Mesothelial cell of epicardium (in vitro differentiated cells): ENCODE measurements around the gene GET3. TPM values are rescaled to one million over a fixed set of nuclear protein-coding genes. Genes with fewer than 3 reads are reported as not detected.

Experiments
- DNase-seq, 2 experiments: peaks; one replicate each; pipeline ENCODE4 v3.0.0; 2021; ENCODE audit warnings: low spot score in 2 of 2; ENCODE audit not compliant: unreplicated experiment in 2 of 2
- H3K27ac Mint-ChIP-seq: 2 replicates; pipeline ENCODE4 v1.8.0; 2021; ENCODE audit warnings: mixed read lengths
- H3K27me3 Mint-ChIP-seq: 2 replicates; pipeline ENCODE4 v1.8.0; 2021; ENCODE audit warnings: low read depth, mixed read lengths
- H3K36me3 Mint-ChIP-seq: 2 replicates; pipeline ENCODE4 v1.8.0; 2021; ENCODE audit warnings: mixed read lengths
- H3K4me1 Mint-ChIP-seq: 2 replicates; pipeline ENCODE4 v1.8.0; 2021; ENCODE audit warnings: mixed read lengths
- H3K4me3 Mint-ChIP-seq: 2 replicates; pipeline ENCODE4 v1.8.0; 2021; ENCODE audit warnings: mild to moderate bottlenecking, moderate library complexity, mixed read lengths
- H3K9me3 Mint-ChIP-seq: 2 replicates; pipeline ENCODE4 v1.8.0; 2021; ENCODE audit warnings: mixed read lengths
- total RNA-seq: library from RNA; stranded (reverse); gene quantifications from 3 replicates; pipeline ENCODE4 v1.2.1, GENCODE V29; 2021
- TF ChIP-seq, protein P1 (sequence below): fragments of 200-600 bp; sonication (generic); IDR thresholded peaks from one replicate; pipeline ENCODE4 v1.5.0; 2021; ENCODE audit warnings: antibody characterized with exemption; ENCODE audit not compliant: unreplicated experiment

Gene GET3
- total RNA-seq, 1 donor from 2014 or later = 46.9 TPM

- DNase-seq = no peak
- Mint-ChIP-seq H3K27ac (peak overlapping the region; percentile 95), H3K4me1 (peaks cover 30% of the 10 kb centered on the region), H3K36me3 (peaks cover 15% of the 10 kb centered on the region), H3K9me3 (no peaks in the 10 kb centered on the region), H3K27me3 (no peaks in the 10 kb centered on the region), H3K4me3 (peak overlapping the region; percentile 89)
- TF ChIP-seq, protein P1, sequence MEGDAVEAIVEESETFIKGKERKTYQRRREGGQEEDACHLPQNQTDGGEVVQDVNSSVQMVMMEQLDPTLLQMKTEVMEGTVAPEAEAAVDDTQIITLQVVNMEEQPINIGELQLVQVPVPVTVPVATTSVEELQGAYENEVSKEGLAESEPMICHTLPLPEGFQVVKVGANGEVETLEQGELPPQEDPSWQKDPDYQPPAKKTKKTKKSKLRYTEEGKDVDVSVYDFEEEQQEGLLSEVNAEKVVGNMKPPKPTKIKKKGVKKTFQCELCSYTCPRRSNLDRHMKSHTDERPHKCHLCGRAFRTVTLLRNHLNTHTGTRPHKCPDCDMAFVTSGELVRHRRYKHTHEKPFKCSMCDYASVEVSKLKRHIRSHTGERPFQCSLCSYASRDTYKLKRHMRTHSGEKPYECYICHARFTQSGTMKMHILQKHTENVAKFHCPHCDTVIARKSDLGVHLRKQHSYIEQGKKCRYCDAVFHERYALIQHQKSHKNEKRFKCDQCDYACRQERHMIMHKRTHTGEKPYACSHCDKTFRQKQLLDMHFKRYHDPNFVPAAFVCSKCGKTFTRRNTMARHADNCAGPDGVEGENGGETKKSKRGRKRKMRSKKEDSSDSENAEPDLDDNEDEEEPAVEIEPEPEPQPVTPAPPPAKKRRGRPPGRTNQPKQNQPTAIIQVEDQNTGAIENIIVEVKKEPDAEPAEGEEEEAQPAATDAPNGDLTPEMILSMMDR = no peak
These were observed 3.7 kb upstream of the GET3 start for GRCh38 chr19:12733369-12734214.

GRCh38 chr19:12737835-12738351 lies 596 bp downstream of the GET3 start:
- H3K27ac Mint-ChIP-seq = peak overlapping the region; percentile 99
- peaks cover 24% of the 10 kb centered on the region for H3K4me1 Mint-ChIP-seq
- no peaks in the 10 kb centered on the region for H3K9me3 Mint-ChIP-seq
- H3K4me3 Mint-ChIP-seq = peak overlapping the region; percentile 99
- TF ChIP-seq, protein P1 = no peak
- peaks cover 14% of the 10 kb centered on the region for H3K36me3 Mint-ChIP-seq
- DNase-seq = no peak
- H3K27me3 Mint-ChIP-seq = no peaks in the 10 kb centered on the region

GRCh38 chr19:12745166-12745897 lies 8.0 kb downstream of the GET3 start:
- Mint-ChIP-seq H3K4me3 (no peak overlapping the region), H3K9me3 (peaks cover 6% of the 10 kb centered on the region), H3K36me3 (peaks cover 35% of the 10 kb centered on the region), H3K27me3 (peaks cover 18% of the 10 kb centered on the region), H3K27ac (no peak overlapping the region), H3K4me1 (no peaks in the 10 kb centered on the region)
- TF ChIP-seq, protein P1 = no peak
- DNase-seq = no peak

GRCh38 chr19:12748489-12748888 lies 11.2 kb downstream of the GET3 start:
- H3K27ac Mint-ChIP-seq = no peak overlapping the region
- H3K4me1 Mint-ChIP-seq = no peaks in the 10 kb centered on the region
- DNase-seq = no peak
- TF ChIP-seq, protein P1 = no peak
- H3K36me3 Mint-ChIP-seq = peaks cover 27% of the 10 kb centered on the region
- H3K9me3 Mint-ChIP-seq = peaks cover 6% of the 10 kb centered on the region
- H3K4me3 Mint-ChIP-seq = no peak overlapping the region
- H3K27me3 Mint-ChIP-seq = peaks cover 48% of the 10 kb centered on the region

DNA sequence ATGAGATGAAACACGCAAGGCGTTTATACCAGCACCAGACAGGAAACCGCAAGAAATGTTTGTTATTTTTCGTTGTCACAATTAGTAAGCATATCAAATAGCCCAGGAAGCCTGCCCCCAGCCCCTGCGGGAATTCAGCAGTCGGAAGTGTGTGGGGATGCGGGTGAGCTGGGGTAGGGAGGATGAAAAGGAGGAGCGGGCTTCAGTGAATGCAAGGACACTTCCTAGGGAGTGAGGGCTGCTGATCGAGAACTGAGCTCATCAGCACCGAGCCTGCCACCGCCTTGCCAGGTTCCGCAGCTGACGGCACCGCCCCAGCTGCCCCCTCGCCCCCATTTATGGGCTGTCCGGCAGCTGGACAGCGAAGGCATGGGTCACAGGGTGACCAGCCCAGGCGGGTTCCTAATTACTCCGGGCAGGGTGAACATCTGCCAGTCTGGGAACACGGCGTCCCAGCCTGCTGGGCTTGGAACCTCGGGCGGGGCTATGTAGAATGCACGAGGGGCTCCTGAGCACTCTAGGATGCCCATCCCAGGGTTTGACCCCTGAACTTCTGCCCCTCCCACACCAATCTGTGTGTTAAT lies 12.7 kb downstream of the GET3 start:
- H3K4me3 Mint-ChIP-seq = no peak overlapping the region
- DNase-seq = no peak
- peaks cover 21% of the 10 kb centered on the region for H3K36me3 Mint-ChIP-seq
- H3K9me3 Mint-ChIP-seq = peaks cover 6% of the 10 kb centered on the region
- H3K27ac Mint-ChIP-seq = no peak overlapping the region
- TF ChIP-seq, protein P1 = no peak
- peaks cover 52% of the 10 kb centered on the region for H3K27me3 Mint-ChIP-seq
- no peaks in the 10 kb centered on the region for H3K4me1 Mint-ChIP-seq
